Esophagus muscularis mucosa (tissue), 4 donors: ENCODE measurements around the gene KCNE4.

Experiments
- EP300 ChIP-seq: sonication (generic); formaldehyde crosslinking; IDR thresholded peaks from one replicate; pipeline ENCODE4 v1.6.1; 2017; ENCODE audit warnings: antibody characterized with exemption
- POLR2A ChIP-seq: fragments of 450-650 bp; IDR thresholded peaks from one replicate; pipeline ENCODE4 v1.6.1; 2017; ENCODE audit warnings: antibody characterized with exemption, moderate library complexity, mild to moderate bottlenecking, low read depth
- POLR2AphosphoS5 ChIP-seq, 2 donors: sonication (generic); formaldehyde crosslinking; IDR thresholded peaks; one replicate each; pipeline ENCODE4 v1.6.1; 2017; ENCODE audit warnings: antibody characterized with exemption in 2 of 2
- TF ChIP-seq, protein P1 (sequence below), 3 experiments: fragments of 200-600 bp in 2 of 3; fragments of 450-650 bp in 1 of 3; sonication (generic) in 2 of 3; IDR thresholded peaks; one replicate each; pipeline ENCODE4 v1.5.1; 2017 to 2019; ENCODE audit warnings: antibody characterized with exemption in 3 of 3, mild to moderate bottlenecking in 2 of 3, moderate library complexity in 1 of 3

DNA sequence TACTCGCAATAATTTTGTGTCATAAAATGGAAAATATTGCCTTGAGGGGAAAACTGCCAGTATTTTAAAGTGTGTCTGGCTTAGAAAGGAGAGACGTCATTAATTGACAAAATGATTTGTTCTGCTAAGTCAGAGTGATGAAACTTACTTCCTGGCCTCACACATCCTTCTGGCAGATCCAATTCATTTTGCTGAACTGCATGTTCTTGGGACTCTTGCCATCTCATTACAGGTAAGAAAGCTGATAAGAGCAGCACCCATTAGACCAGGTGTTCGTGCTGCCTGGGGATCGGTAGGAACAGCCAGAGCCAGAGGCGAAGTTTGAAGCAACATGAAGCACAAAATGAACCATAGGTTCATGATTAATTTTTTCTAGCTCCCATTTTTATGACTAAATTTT is 38.0 kb downstream of the KCNE4 start:
- TF ChIP-seq, protein P1, sequence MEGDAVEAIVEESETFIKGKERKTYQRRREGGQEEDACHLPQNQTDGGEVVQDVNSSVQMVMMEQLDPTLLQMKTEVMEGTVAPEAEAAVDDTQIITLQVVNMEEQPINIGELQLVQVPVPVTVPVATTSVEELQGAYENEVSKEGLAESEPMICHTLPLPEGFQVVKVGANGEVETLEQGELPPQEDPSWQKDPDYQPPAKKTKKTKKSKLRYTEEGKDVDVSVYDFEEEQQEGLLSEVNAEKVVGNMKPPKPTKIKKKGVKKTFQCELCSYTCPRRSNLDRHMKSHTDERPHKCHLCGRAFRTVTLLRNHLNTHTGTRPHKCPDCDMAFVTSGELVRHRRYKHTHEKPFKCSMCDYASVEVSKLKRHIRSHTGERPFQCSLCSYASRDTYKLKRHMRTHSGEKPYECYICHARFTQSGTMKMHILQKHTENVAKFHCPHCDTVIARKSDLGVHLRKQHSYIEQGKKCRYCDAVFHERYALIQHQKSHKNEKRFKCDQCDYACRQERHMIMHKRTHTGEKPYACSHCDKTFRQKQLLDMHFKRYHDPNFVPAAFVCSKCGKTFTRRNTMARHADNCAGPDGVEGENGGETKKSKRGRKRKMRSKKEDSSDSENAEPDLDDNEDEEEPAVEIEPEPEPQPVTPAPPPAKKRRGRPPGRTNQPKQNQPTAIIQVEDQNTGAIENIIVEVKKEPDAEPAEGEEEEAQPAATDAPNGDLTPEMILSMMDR (IDR thresholded peaks at IDR 0.05): no peak
- no peak for TF ChIP-seq POLR2AphosphoS5 (IDR thresholded peaks at IDR 0.05)
- TF ChIP-seq EP300: no peak
- no peak for TF ChIP-seq POLR2A
